Coronary artery (tissue), 2 donors: ENCODE measurements around the gene REN.
A peak's percentile ranks its signal among the peaks of the same experiment; 100 is the strongest.

Experiments used
- DNase-seq: peaks from one replicate; pipeline ENCODE4 v3.0.0-alpha.2; 2017; ENCODE audit warnings: low spot score
- H3K27ac ChIP-seq, 2 donors: fragments of 200-600 bp; sonication (generic); one replicate each; pipeline ENCODE4 v1.5.1; 2016 to 2019
- H3K4me3 ChIP-seq: fragments of 200-600 bp; sonication (generic); 2 replicates; pipeline ENCODE4 v1.5.1; 2016; ENCODE audit warnings: mild to moderate bottlenecking, moderate library complexity
- CTCF ChIP-seq: fragments of 200-600 bp; sonication (generic); IDR thresholded peaks from one replicate; pipeline ENCODE4 v1.5.1; 2019; ENCODE audit warnings: antibody characterized with exemption

REN gene

GRCh38 chr1:204149635-204150565, 16.2 kb downstream of the REN start:
- H3K4me3 ChIP-seq = peak overlapping the region; percentile 85
- no peak for TF ChIP-seq CTCF
- peak overlapping the region; percentile 84 to 87 for H3K27ac ChIP-seq
- peak; percentile 87 for DNase-seq

- DNase-seq = no peak
- no peak for TF ChIP-seq CTCF
- Histone ChIP-seq H3K27ac (no peak overlapping the region), H3K4me3 (no peak overlapping the region)
These were observed 17.0 kb downstream of the REN start for GRCh38 chr1:204149107-204149506.

GRCh38 chr1:204147406-204148383, 18.4 kb downstream of the REN start:
- DNase-seq = no peak
- Histone ChIP-seq H3K27ac (no peak overlapping the region), H3K4me3 (no peak overlapping the region)
- no peak for TF ChIP-seq CTCF

- Histone ChIP-seq H3K4me3 (no peak overlapping the region), H3K27ac (no peak overlapping the region)
- no peak for DNase-seq
- no peak for TF ChIP-seq CTCF
These were observed 19.2 kb downstream of the REN start for GRCh38 chr1:204146965-204147364.

GRCh38 chr1:204146309-204146708, 19.8 kb downstream of the REN start:
- Histone ChIP-seq H3K4me3 (no peak overlapping the region), H3K27ac (no peak overlapping the region)
- TF ChIP-seq CTCF = no peak
- DNase-seq = no peak

GRCh38 chr1:204145033-204145504, 21.1 kb downstream of the REN start:
- TF ChIP-seq CTCF = no peak
- DNase-seq = no peak
- Histone ChIP-seq H3K4me3 (no peak overlapping the region), H3K27ac (no peak overlapping the region)
